Activated T-cell treated with anti-CD3 and anti-CD28 coated beads, Interleukin-2, amount 50 U/mL, for 72 hours (primary cell): ENCODE data around the gene RPL10. TPM values are rescaled to one million over a fixed set of nuclear protein-coding genes. Genes with fewer than 3 reads are reported as not detected.

Experiments used
- ATAC-seq, 2 donors: fragments of 150-1000 bp; cut with Tn5 transposase; replicated peaks in 1 of 2; 2 replicates each; pipeline ENCODE4 v1.10.0; 2021; ENCODE audit warnings: moderate library complexity in 2 of 2, mild to moderate bottlenecking in 1 of 2
- DNase-seq, 2 donors: peaks; one replicate each; pipeline ENCODE4 v3.0.0; 2021 to 2022; ENCODE audit warnings: mixed read lengths in 1 of 2
- H3K27ac Mint-ChIP-seq: one replicate; pipeline ENCODE4 v1.8.0; 2022; ENCODE audit warnings: mild to moderate bottlenecking, moderate library complexity, mixed read lengths
- H3K27me3 Mint-ChIP-seq: one replicate; pipeline ENCODE4 v1.8.0; 2022; ENCODE audit warnings: low read depth, mixed read lengths
- H3K36me3 Mint-ChIP-seq, 2 donors: one replicate each; pipeline ENCODE4 v1.8.0; 2022; ENCODE audit warnings: mixed read lengths in 2 of 2, mild to moderate bottlenecking in 1 of 2; ENCODE audit not compliant: insufficient read depth in 2 of 2
- H3K4me1 Mint-ChIP-seq: one replicate; pipeline ENCODE4 v1.8.0; 2022; ENCODE audit warnings: low read depth, mixed read lengths
- H3K4me3 Mint-ChIP-seq, 2 donors: one replicate each; pipeline ENCODE4 v1.8.0; 2022; ENCODE audit warnings: mild to moderate bottlenecking in 2 of 2, mixed read lengths in 2 of 2, moderate library complexity in 2 of 2
- H3K9me3 Mint-ChIP-seq, 2 donors: one replicate each; pipeline ENCODE4 v1.8.0; 2022; ENCODE audit warnings: mixed read lengths in 2 of 2
- total RNA-seq, 2 donors: library from RNA; stranded (reverse); gene quantifications; one replicate each; pipeline ENCODE4 v1.2.3, GENCODE V29; 2022

RPL10 gene
- total RNA-seq, 2 donors from 2014 or later: 3,958 to 4,635 TPM

DNA sequence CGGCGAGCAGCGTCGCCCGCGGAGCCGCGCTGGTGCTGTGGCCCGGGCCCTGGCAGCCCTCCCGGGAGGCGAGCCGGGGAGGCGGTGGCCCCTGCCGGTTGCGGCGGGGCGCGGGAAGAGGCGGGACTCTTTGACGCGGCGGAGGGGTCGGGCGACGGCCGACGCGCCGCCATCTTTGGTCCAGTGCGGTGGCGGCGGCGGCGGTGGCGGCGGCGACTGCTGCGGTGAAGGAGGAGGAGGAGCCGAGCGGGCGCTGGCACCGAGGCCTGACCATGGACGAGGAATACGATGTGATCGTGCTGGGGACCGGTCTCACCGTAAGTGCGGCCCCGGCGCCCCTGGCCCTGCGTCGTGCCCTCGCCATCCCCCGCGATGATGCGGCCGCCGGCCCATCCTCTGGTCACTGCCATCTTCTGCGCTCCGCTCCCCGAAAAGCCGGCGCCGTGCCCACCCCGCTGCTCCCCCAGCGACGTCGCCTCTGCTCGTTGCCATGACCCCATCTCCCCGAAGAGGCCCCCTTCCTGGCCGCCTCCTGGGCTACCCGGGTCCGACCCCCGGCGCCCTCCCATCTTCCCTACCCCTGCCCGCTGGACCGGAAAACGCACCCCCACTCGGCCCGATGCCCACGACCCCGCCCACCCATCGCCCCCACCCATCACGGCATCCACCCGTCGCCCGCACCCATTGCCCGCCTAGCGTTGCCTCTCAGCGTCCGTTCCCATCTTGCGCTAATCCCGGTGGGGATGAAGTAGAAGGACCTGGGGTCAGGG lies 39.0 kb downstream of the RPL10 start, which contains the start of gene GDI1:
GDI1 (plus strand) TSS at position 172 of the 770 bp plus-strand sequence; CDS start at position 273, 101 bp downstream.
- Mint-ChIP-seq H3K4me3 (peak within 1 kb of the TSS; percentile 87 to 89), H3K27ac (peak within 1 kb of the TSS; percentile 90), H3K36me3 (peaks cover 3 to 10% of the 10 kb centered on the region in 2 donors), H3K27me3 (no peaks in the 10 kb centered on the region), H3K9me3 (no peaks in the 10 kb centered on the region), H3K4me1 (peaks cover 14% of the 10 kb centered on the region)
- peak; percentile 63 to 75 for DNase-seq
- ATAC-seq: peak; percentile 72 to 73

DNA sequence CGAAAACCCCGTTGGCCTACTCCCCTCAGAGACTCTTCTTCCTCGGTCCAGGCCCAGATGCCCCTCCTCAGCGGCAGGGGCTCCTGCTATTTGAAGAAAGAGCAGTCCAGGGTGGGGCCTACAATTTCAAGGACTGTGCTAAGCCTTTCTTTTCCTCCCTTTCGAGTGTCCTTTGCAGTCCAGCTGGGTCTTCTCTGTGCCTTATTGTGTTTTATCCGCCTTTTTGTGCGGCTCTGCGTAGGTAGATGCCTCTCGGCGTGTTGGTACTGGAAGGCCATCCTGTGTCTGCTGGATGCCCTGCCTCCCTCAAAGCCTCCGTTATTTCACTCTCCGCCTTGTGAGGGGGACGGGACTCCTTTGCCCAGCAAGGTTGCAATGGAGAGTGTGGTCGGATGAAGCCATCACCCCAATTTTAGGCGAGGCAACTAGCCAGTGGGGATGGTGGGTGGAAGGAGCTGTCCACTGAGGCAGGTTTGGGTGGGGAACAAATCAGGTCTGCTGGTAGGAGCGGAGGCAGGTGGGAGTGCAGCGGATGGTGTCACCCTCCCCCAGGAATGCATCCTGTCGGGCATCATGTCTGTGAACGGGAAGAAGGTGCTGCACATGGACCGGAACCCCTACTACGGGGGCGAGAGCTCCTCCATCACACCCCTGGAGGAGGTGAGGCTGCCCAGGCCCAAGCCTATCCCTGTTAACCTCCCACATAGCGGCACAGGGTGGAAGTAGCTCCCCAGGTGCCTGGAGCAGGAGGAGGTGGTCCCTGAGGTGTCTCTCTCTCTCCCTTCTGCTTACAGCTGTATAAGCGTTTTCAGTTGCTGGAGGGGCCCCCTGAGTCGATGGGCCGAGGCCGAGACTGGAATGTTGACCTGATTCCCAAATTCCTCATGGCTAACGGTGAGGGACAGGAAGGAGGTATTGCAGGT lies 40.1 kb downstream of the RPL10 start:
- Mint-ChIP-seq H3K4me1 (peaks cover 14% of the 10 kb centered on the region), H3K36me3 (peaks cover 3 to 12% of the 10 kb centered on the region in 2 donors), H3K27ac (peak overlapping the region; percentile 90), H3K9me3 (no peaks in the 10 kb centered on the region), H3K27me3 (no peaks in the 10 kb centered on the region), H3K4me3 (peak overlapping the region; percentile 87 to 89)
- DNase-seq (no peak), ATAC-seq (no peak)

DNA sequence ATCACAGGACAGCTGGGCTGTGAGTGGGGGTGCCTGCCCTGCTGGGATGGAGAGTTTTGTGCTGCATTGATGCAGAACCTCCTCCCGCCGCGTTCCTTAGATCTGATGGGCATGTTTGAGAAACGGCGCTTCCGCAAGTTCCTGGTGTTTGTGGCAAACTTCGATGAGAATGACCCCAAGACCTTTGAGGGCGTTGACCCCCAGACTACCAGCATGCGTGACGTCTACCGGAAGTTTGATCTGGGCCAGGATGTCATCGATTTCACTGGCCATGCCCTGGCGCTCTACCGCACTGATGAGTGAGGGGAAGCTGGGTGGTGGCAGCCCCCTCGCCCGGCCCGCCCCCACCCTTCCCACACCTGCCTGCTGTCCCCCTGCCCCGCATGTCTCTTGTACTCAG lies 41.7 kb downstream of the RPL10 start:
- DNase-seq (no peak), ATAC-seq (no peak)
- H3K27me3 Mint-ChIP-seq: no peaks in the 10 kb centered on the region
- peaks cover 14% of the 10 kb centered on the region for H3K4me1 Mint-ChIP-seq
- H3K36me3 Mint-ChIP-seq: peaks cover 3 to 12% of the 10 kb centered on the region in 2 donors
- no peak overlapping the region for H3K27ac Mint-ChIP-seq
- no peaks in the 10 kb centered on the region for H3K9me3 Mint-ChIP-seq
- no peak overlapping the region for H3K4me3 Mint-ChIP-seq

DNA sequence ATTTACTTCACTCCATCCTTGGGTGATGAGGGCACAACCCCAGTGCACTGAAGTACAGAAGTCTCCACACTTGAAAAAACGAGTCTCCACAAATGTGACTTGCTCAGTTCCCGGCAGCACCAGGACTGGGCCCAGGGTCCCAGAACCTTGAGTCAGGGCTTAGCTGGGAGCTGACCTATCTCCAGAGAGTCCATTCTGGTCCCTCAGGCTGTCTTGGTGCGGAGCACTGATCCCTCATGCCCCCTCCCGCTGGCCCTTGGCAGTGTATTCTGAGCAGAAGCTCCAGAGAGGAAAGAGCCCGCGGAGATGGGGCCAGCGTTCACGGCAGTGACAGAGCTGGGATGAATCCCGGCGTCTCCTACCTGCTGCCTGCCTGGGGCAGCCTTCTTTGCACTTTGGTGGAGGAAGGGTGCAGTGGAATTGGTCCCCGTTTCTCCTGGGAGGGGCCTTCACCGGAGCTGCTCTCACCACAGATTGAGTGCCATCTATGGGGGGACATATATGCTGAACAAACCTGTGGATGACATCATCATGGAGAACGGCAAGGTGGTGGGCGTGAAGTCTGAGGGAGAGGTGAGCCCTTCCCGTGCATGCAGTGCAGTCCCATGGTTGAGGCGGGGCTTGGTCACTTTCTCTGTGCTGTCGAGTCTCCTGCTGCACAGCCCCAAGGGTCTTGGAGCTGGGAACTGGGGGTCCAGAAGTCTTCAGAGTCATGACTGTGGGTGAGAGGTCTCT lies 42.6 kb downstream of the RPL10 start:
- Mint-ChIP-seq H3K4me1 (peaks cover 14% of the 10 kb centered on the region), H3K27me3 (no peaks in the 10 kb centered on the region), H3K36me3 (peaks cover 3 to 12% of the 10 kb centered on the region in 2 donors), H3K4me3 (no peak overlapping the region), H3K9me3 (no peaks in the 10 kb centered on the region), H3K27ac (no peak overlapping the region)
- ATAC-seq (no peak), DNase-seq (no peak)

DNA sequence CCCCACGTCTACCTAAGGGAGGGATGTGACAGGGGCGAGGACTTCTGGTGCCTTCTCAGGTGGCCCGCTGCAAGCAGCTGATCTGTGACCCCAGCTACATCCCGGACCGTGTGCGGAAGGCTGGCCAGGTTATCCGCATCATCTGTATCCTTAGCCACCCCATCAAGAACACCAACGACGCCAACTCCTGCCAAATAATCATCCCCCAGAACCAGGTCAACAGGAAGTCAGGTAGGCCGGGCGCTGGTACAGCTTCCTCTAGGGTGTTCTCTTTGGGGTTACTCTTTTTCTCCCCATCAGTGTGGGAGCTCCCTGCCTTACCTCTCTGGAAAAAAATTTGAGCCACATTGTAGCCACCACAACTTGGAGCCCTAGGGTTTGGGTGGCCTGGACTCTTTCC lies 43.4 kb downstream of the RPL10 start:
- Mint-ChIP-seq H3K4me3 (no peak overlapping the region), H3K27ac (no peak overlapping the region)
- no peak for ATAC-seq

DNA sequence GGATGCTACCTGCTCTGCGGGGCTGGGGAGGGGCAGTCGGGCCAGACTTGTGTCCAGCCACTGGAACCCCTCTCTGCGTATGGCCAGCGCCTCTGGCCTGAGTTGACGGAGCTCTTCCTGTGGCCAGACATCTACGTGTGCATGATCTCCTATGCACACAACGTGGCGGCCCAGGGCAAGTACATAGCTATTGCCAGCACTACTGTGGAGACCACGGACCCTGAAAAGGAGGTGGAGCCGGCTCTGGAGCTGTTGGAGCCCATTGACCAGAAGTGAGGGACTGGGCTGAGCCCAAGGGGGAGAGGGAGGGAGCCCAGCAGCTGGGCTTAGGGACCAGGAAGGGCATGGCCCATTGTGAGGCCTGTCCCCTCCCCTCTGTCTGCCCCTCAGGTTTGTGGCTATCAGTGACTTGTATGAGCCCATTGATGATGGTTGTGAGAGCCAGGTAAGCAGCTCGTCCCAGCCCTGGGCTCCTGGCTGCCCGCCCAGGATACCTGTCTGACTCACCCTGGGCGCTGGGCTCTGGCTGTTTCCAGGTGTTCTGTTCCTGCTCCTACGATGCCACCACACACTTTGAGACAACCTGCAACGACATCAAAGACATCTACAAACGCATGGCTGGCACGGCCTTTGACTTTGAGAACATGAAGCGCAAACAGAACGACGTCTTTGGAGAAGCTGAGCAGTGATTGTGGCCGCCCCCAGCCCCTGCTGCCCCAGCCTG lies 44.0 kb downstream of the RPL10 start:
- Mint-ChIP-seq H3K4me3 (no peak overlapping the region), H3K36me3 (peaks cover 3 to 12% of the 10 kb centered on the region in 2 donors), H3K4me1 (peaks cover 7% of the 10 kb centered on the region), H3K27ac (no peak overlapping the region), H3K27me3 (no peaks in the 10 kb centered on the region), H3K9me3 (no peaks in the 10 kb centered on the region)
- no peak for DNase-seq
- ATAC-seq: no peak

More for the DNA sequence above, 43.4 kb downstream of the RPL10 start:
- Mint-ChIP-seq H3K4me1 (peaks cover 7% of the 10 kb centered on the region), H3K36me3 (peaks cover 3 to 12% of the 10 kb centered on the region in 2 donors), H3K9me3 (no peaks in the 10 kb centered on the region), H3K27me3 (no peaks in the 10 kb centered on the region)
- DNase-seq: no peak

DNA sequence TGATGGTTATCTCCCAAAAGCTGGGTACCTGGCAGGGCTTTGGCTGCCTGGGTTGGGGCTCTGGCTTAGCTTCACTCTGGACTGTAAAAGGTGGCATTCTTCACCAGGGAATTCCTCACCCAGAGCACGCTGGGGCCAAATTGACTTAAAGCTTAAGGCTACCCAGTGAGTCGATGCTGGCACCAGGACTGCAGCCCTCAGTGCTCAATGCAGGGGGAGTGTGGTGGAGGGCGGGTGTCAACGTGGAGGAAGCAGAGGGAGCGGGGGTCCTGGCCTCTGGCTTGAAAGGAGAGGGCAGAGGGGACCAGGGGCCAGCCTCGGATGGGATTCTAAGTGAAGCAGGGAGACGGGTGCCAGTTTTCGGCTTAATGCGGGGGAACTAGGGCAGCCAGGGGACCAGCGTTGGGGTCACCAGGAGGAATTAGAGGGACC lies 45.3 kb downstream of the RPL10 start:
- H3K27me3 Mint-ChIP-seq: no peaks in the 10 kb centered on the region
- peaks cover 0 to 6% of the 10 kb centered on the region in 2 donors for H3K36me3 Mint-ChIP-seq
- DNase-seq (no peak), ATAC-seq (peak; percentile 2 to 3)
- peak overlapping the region; percentile 63 to 81 for H3K4me3 Mint-ChIP-seq
- no peak overlapping the region for H3K27ac Mint-ChIP-seq
- peaks cover 2% of the 10 kb centered on the region for H3K4me1 Mint-ChIP-seq
- H3K9me3 Mint-ChIP-seq: no peaks in the 10 kb centered on the region

DNA sequence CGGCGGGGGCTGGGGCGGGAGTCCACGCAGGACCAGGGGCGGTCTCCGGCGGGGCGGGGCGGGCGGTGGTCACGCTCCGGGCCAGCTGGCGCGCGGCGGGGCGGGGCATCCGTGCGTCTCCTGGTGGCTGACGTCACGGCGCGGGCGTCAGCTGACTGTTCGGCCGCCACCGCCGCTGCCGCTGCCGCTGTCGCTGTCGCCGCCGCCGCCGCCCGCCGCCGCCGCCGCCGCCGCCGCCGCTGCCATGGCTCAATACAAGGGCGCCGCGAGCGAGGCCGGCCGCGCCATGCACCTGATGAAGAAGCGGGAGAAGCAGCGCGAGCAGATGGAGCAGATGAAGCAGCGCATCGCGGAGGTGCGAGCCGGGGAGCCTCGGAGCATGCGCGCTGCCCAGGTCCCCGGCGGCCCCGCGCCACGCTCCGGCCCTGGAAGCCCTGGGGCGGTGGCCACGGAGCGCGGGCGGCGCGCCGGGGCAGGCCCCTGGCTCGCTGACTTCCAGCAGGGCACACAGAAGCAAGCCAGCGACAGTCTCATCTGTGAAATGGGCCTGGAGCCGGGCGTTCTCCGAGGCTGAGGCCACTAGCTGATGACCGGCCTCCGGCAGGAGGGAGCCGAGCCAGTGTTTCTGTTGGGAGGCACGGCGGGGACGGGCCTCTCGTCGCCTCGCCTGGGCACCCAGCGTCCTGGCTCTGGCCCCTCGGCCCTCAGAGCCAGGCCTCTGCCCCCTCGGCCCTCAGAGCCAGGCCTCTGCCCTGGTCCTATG lies 46.0 kb downstream of the RPL10 start, which contains the start of gene FAM50A:
FAM50A (plus strand) TSS at position 150 of the 763 bp plus-strand sequence; CDS start at position 245, 95 bp downstream.
- no peaks in the 10 kb centered on the region for H3K4me1 Mint-ChIP-seq
- no peaks in the 10 kb centered on the region for H3K9me3 Mint-ChIP-seq
- no peaks in the 10 kb centered on the region for H3K27me3 Mint-ChIP-seq
- no peak within 1 kb of the TSS for H3K27ac Mint-ChIP-seq
- DNase-seq: peak; percentile 79 to 84
- H3K36me3 Mint-ChIP-seq: peaks cover 0 to 6% of the 10 kb centered on the region in 2 donors
- peak; percentile 91 to 95 for ATAC-seq
- peak within 1 kb of the TSS; percentile 77 to 81 for H3K4me3 Mint-ChIP-seq

DNA sequence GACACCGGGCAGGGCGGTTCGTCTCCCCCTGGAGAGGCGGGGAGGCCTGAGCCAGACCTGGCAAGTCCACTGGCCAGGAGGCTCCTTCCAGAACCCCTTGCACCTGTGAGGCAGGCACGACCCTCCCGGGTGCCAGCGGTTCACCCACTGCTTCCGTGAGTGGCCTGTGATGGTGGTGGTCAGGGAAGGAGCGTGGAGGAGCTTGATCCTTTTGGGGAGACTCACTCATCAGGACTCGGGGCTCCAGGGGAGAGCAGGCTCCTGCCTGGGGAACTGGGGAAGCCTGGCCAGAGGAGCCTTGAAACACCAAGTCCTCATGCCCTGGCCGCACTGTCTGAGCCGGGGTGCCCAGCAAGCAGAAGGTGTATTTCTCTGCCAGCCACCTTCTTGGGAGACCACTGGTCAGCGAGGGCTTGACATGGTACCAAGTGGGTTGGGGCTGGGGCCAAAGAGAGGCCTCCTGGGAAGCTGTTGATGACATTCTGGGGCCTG lies 46.6 kb downstream of the RPL10 start:
- Mint-ChIP-seq H3K9me3 (no peaks in the 10 kb centered on the region), H3K4me1 (no peaks in the 10 kb centered on the region), H3K4me3 (peak overlapping the region; percentile 55 to 56), H3K27me3 (no peaks in the 10 kb centered on the region), H3K36me3 (peaks cover 0 to 6% of the 10 kb centered on the region in 2 donors), H3K27ac (no peak overlapping the region)
- no peak for DNase-seq
- ATAC-seq: no peak

DNA sequence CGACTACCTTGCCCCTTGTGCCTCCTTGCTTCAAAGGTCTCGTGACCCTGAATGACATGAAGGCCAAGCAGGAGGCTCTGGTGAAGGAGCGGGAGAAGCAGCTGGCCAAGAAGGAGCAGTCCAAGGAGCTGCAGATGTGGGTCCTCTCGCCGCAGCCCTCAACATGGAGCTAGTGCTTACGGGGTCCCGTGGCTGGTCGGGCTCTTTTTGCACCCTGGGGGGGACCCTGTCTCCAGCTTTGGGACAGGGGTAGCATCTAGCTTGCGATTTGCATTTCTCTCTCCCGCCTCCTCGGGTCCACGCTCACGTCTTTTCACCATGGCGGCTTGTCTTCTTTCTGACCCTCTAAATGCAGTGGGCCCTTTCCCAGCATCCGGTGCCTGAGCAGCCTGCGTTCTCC lies 47.6 kb downstream of the RPL10 start:
- peaks cover 0 to 6% of the 10 kb centered on the region in 2 donors for H3K36me3 Mint-ChIP-seq
- no peaks in the 10 kb centered on the region for H3K27me3 Mint-ChIP-seq
- no peak for ATAC-seq
- DNase-seq: no peak
- H3K9me3 Mint-ChIP-seq: no peaks in the 10 kb centered on the region
- no peaks in the 10 kb centered on the region for H3K4me1 Mint-ChIP-seq
- H3K27ac Mint-ChIP-seq: no peak overlapping the region
- H3K4me3 Mint-ChIP-seq: peak overlapping the region in 1 of 2 donors; percentile 46

DNA sequence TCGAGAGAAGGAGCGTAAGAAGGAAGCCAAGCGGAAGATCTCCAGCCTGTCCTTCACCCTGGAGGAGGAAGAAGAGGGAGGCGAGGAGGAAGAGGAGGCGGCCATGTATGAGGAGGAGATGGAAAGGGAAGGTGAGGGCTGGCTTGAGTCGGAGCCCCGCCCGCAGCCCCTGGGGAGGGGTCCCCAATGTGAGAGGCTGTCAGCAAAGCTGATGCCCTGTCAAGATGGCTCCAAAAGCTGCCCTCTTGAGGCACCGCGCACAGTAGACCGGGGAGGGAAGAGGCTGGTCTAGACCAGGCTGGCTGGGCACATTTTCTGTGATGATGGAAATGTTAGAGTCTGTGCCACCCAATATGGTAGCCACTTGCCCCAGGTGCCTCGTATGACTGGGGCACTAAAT lies 48.3 kb downstream of the RPL10 start:
- Mint-ChIP-seq H3K4me1 (no peaks in the 10 kb centered on the region), H3K27me3 (no peaks in the 10 kb centered on the region), H3K9me3 (no peaks in the 10 kb centered on the region), H3K4me3 (no peak overlapping the region), H3K27ac (no peak overlapping the region), H3K36me3 (peaks cover 0 to 6% of the 10 kb centered on the region in 2 donors)
- DNase-seq: no peak
- no peak for ATAC-seq
